Measurements from ENCODE around the gene RAB7A.

- TF ChIP-seq CTCF (conservative IDR thresholded peaks at IDR 0.05 in 1 of 2, IDR thresholded peaks at IDR 0.05 in 1 of 2; ENCODE audit: low read depth in 1 of 2, low read length in 2 of 2) (no peak), EZH2 (IDR thresholded peaks at IDR 0.05; ENCODE audit: low read length, missing control alignments) (no peak)
Observed at GRCh38 chr3:128760881-128761280, 34.9 kb downstream of the RAB7A start.

Measured in fibroblast of lung (primary cell).